IPS-11a (cell line): ENCODE measurements around the gene UBXN7.
"Not testable (repeated sequence)": the region's sequence is repeated elsewhere in the genome, so short reads cannot be mapped to it uniquely, and the experiment has no call there.

Experiments
- H3K4me3 ChIP-seq: one replicate; pipeline ENCODE4 v1.5.1; 2013; ENCODE audit warnings: low read depth, low read length, control low read depth

The UBXN7 gene

GRCh38 chr3:196419386-196419785 is 12.8 kb downstream of the UBXN7 start:
- H3K4me3 ChIP-seq: no peak overlapping the region

DNA sequence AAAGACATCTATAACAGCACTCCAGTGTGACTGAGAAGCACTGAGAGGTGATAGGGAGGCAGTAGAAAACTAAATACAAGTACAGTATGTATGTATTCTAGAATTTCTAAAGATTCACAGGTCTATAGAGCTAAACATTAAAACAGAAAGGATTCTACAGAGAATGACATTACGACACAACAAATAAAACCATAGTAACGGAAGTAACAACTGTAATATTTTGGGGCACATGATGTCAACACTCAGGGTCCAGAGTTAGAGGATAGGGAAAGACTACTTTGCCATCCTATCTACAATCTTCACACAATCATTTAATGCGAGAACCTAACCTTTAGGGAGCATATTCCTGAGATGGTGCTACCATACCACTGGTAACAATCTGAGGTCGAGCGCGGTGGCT is 13.6 kb downstream of the UBXN7 start:
- no peak overlapping the region for H3K4me3 ChIP-seq

GRCh38 chr3:196414469-196414868 is 17.8 kb downstream of the UBXN7 start:
- H3K4me3 ChIP-seq: no peak overlapping the region

- H3K4me3 ChIP-seq: no peak overlapping the region
Observed at GRCh38 chr3:196412704-196413103, 19.5 kb downstream of the UBXN7 start.

DNA sequence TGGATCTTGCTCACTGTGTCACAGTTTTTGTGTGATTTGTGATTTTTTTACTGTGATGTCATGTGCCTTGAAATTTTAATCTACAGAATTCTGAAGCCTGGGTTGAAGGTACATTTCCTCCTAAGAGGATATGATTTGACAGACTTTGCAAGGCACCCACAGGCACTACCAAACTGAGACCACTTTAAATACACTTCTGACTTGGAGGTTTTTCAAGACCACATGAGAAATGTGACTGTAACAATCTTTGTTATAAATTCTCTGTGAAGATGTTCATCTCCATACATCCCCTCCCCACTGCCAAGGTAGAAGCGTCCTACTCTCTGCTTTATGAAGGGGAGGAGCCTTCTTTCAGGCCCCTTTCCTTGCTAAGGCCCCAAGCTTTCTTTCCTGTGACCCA is 22.8 kb downstream of the UBXN7 start:
- no peak overlapping the region for H3K4me3 ChIP-seq

DNA sequence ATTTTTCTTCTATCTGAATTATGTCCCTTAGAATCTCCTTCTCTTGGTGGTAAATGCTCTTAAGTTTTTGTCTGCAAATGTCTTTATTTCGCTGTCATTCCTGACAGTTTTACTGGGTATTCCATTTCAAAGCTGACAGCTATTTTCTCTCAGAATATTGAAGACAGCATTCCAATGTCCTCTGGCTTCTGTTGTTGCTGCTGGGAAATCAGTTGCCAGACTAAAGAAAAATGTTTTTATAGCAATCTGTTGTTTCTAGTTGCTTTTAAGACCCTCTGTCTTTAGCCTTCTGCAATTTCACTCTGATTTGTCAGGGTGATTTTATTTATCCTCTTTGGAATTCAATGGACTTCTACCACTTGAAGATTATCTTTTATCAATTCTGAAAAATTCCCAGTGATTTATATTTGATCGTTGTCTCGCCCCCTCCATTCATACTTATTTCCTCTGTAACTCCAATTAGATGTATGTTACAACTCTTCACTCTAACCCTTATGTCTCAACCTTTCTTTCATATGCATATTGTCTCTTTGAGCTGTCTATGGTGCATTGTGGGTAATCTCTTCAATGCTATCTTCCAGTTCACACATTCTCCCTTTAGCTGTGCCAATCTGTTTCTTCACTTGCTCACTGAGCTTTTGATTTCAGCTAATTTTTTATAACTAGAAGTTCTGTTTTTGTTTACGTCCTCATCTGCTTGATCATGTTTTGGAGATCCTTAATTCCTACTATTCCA is 23.5 kb downstream of the UBXN7 start:
- no peak overlapping the region for H3K4me3 ChIP-seq

- H3K4me3 ChIP-seq: no peak overlapping the region
Observed at GRCh38 chr3:196406811-196407470, 25.3 kb downstream of the UBXN7 start.

- no peak overlapping the region for H3K4me3 ChIP-seq
Observed at GRCh38 chr3:196400331-196400730, 31.9 kb downstream of the UBXN7 start.

GRCh38 chr3:196399485-196399945 is 32.7 kb downstream of the UBXN7 start:
- H3K4me3 ChIP-seq: no peak overlapping the region

- no peak overlapping the region for H3K4me3 ChIP-seq
Observed at GRCh38 chr3:196398782-196399181, 33.4 kb downstream of the UBXN7 start.

DNA sequence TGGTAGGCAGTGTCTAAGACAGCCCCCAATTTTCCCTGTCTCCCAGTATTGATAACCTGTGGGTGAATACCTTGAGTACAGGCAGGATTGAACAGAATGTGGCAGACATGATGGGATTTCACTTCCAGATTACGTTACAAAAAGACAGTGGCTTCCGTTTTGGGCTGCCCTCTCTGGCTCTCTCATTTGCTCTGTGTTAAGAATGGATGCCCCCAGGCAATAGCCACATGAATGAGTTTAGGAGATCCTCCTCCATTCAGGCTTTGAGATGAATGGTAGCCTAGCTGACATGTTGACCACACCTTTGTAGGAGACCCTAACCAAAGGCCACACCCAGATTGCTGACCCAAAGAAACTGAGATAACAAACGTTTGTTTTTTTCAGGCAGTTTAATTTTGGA is 34.3 kb downstream of the UBXN7 start:
- H3K4me3 ChIP-seq: no peak overlapping the region

DNA sequence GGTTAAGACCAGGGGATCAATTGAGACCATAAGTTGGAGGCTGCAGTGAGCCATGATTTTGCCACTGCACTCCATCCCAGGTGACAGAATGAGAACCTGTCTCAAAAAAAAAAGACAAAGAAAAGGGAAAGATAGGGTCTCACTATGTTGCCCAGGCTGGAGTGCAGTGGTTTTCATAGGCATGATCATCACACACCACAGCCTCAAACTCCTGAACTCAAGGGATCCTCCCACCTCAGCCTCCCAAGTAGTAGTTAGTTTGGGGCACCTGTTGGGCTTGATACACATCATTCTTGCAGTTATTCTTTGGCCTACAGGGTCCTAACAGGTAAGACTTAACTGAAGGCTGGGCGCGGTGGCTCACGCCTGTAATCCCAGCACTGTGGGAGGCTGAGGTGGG is 42.1 kb downstream of the UBXN7 start:
- H3K4me3 ChIP-seq: no peak overlapping the region

DNA sequence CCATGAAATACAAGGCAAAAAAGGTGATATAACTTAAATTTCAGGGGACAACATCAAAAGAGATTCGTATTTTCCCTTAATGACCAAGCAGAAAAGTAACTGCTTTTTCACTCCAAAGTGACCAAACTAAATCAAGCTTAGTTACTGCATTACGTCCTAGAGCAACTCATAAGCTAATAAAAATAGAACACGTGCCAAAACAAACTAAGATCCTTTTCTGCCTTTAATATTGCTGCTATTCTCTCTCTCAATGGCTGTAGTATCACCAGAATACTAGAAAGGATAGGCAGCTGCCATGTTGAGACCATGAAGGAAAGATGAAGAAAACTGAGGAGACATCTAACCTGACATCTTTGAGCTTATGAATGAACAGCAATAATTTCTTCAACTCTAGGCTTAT is 43.3 kb downstream of the UBXN7 start:
- H3K4me3 ChIP-seq: no peak overlapping the region

DNA sequence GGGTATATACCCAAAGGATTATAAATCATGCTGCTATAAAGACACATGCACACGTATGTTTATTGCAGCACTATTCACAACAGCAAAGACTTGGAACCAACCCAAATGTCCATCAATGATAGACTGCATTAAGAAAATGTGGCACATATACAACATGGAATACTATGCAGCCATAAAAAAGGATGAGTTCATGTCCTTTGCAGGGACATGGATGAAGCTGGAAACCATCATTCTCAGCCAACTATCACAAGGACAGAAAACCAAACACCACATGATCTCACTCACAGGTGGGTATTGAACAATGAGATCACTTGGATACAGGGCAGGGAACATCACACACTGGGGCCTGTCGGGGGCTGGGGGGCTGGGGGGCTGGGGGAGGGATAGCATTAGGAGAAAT is 44.3 kb downstream of the UBXN7 start:
- H3K4me3 ChIP-seq: not testable (repeated sequence)

- H3K4me3 ChIP-seq: not testable (repeated sequence)
Observed at GRCh38 chr3:196386797-196387196, 45.4 kb downstream of the UBXN7 start.

GRCh38 chr3:196386034-196386433 is 46.2 kb downstream of the UBXN7 start:
- not testable (repeated sequence) for H3K4me3 ChIP-seq

GRCh38 chr3:196385446-196385845 is 46.8 kb downstream of the UBXN7 start:
- H3K4me3 ChIP-seq: not testable (repeated sequence)

DNA sequence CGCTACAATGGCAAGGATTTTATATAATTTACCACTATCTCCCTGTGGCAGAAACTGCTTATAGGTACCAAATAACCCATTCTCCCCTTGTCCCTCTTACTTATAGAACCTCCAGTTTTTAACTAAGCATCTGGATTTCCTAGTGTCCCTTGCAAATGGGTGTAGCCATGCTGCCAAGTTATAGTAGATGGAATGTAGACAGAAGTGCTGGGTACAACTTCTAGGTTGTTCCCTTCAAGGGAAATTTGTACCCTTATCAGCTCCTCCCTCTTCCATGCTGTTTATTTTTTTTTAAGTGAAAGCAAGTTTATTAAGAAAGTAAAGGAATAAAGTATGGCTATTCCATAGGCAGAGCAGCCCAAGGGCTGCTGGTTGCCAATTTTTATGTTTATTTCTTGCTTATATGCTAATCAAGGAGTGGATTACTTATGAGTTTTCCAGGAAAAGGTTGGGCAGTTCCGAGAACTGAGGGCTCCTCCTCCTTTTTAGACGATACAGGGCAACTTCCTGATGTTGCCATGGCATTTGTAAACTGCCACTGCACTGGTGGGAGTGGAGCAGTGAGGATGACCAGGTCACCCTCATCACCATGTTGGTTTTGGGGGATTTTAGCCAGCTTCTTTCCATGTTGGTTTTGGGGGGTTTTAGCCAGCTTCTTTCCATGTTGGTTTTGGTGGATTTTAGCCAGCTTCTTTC is 53.9 kb downstream of the UBXN7 start:
- H3K4me3 ChIP-seq: no peak overlapping the region

GRCh38 chr3:196377321-196377720 is 54.9 kb downstream of the UBXN7 start:
- no peak overlapping the region for H3K4me3 ChIP-seq

- no peak overlapping the region for H3K4me3 ChIP-seq
Observed at GRCh38 chr3:196365736-196366135, 66.5 kb downstream of the UBXN7 start.

DNA sequence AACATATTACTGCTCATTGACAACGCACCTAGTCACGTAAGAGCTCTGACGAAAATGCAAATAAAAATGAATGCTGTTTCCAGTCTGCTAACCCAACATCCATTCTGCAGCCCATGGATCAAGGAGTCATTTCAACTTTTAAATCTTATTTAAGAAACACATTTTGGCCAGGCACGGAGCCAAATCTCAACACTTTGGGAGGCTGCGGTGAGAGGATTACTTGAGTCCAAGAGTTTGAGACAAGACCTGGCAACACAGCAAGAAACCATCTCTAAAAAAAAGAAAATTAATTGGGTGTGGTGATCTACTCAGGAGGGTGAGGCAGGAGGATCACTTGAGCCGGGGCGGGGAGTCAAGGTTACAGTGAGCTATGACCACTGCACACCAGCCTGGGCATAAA is 71.6 kb downstream of the UBXN7 start:
- H3K4me3 ChIP-seq: no peak overlapping the region

- H3K4me3 ChIP-seq: not testable (repeated sequence)
Observed at GRCh38 chr3:196358540-196358939, 73.7 kb downstream of the UBXN7 start.
